ENCODE results near the gene KLK11.
"Not testable (repeated sequence)": the region's sequence is repeated elsewhere in the genome, so short reads cannot be mapped to it uniquely, and the experiment has no call there.

Gene KLK11

GRCh38 chr19:51002089-51002532 is 24.3 kb downstream of the KLK11 start:
- no peaks in the 10 kb centered on the region for H3K9me3 Mint-ChIP-seq
- H3K36me3 Mint-ChIP-seq: no peaks in the 10 kb centered on the region
- DNase-seq (ENCODE audit: low spot score in 2 of 2) (no peak), ATAC-seq (no peak)
- no peak overlapping the region for H3K4me3 Mint-ChIP-seq
- H3K27ac Mint-ChIP-seq: no peak overlapping the region
- no peaks in the 10 kb centered on the region for H3K4me1 Mint-ChIP-seq

GRCh38 chr19:51001515-51001914 is 24.9 kb downstream of the KLK11 start, which contains the start of gene KLK8:
KLK8 (minus strand) TSS chr19:51001604; CDS start chr19:51001167, 437 bp downstream.
- DNase-seq (ENCODE audit: low spot score in 2 of 2) (no peak), ATAC-seq (no peak)
- H3K36me3 Mint-ChIP-seq: no peaks in the 10 kb centered on the region

GRCh38 chr19:51000981-51001380 is 25.4 kb downstream of the KLK11 start:
- DNase-seq (ENCODE audit: low spot score in 2 of 2) (no peak), ATAC-seq (no peak)
- H3K27ac Mint-ChIP-seq: no peak overlapping the region

More at GRCh38 chr19:51001515-51001914, 24.9 kb downstream of the KLK11 start, which contains the start of gene KLK8:
- Mint-ChIP-seq H3K4me3 (no peak within 1 kb of the TSS), H3K9me3 (no peaks in the 10 kb centered on the region), H3K4me1 (no peaks in the 10 kb centered on the region), H3K27ac (no peak within 1 kb of the TSS)

GRCh38 chr19:51000426-51000825 is 26.0 kb downstream of the KLK11 start:
- ATAC-seq (no peak), DNase-seq (ENCODE audit: low spot score in 2 of 2) (no peak)
- H3K9me3 Mint-ChIP-seq: no peaks in the 10 kb centered on the region
- no peaks in the 10 kb centered on the region for H3K36me3 Mint-ChIP-seq
- no peak overlapping the region for H3K4me3 Mint-ChIP-seq
- no peak overlapping the region for H3K27ac Mint-ChIP-seq
- no peaks in the 10 kb centered on the region for H3K4me1 Mint-ChIP-seq

More at GRCh38 chr19:51000981-51001380, 25.4 kb downstream of the KLK11 start:
- H3K4me3 Mint-ChIP-seq: no peak overlapping the region
- no peaks in the 10 kb centered on the region for H3K36me3 Mint-ChIP-seq
- no peaks in the 10 kb centered on the region for H3K9me3 Mint-ChIP-seq
- no peaks in the 10 kb centered on the region for H3K4me1 Mint-ChIP-seq

- H3K27ac Mint-ChIP-seq: no peak overlapping the region
- no peak overlapping the region for H3K4me3 Mint-ChIP-seq
- ATAC-seq (no peak), DNase-seq (ENCODE audit: low spot score in 2 of 2) (no peak)
- no peaks in the 10 kb centered on the region for H3K36me3 Mint-ChIP-seq
- no peaks in the 10 kb centered on the region for H3K9me3 Mint-ChIP-seq
- H3K4me1 Mint-ChIP-seq: no peaks in the 10 kb centered on the region
Measured at GRCh38 chr19:50998686-50999085, 27.7 kb downstream of the KLK11 start.

- Mint-ChIP-seq H3K4me3 (no peak overlapping the region), H3K9me3 (no peaks in the 10 kb centered on the region), H3K4me1 (no peaks in the 10 kb centered on the region), H3K27ac (no peak overlapping the region), H3K36me3 (no peaks in the 10 kb centered on the region)
- no peak for ATAC-seq
- DNase-seq (ENCODE audit: low spot score in 2 of 2): no peak
Measured at GRCh38 chr19:50998061-50998460, 28.4 kb downstream of the KLK11 start.

GRCh38 chr19:50994129-50994528 is 32.3 kb downstream of the KLK11 start:
- ATAC-seq (no peak), DNase-seq (ENCODE audit: low spot score in 2 of 2) (no peak)
- Mint-ChIP-seq H3K4me1 (no peaks in the 10 kb centered on the region), H3K4me3 (no peak overlapping the region), H3K36me3 (no peaks in the 10 kb centered on the region), H3K9me3 (no peaks in the 10 kb centered on the region), H3K27ac (no peak overlapping the region)

GRCh38 chr19:50992666-50993035 is 33.8 kb downstream of the KLK11 start:
- Mint-ChIP-seq H3K4me3 (no peak overlapping the region), H3K36me3 (no peaks in the 10 kb centered on the region), H3K9me3 (no peaks in the 10 kb centered on the region), H3K27ac (no peak overlapping the region), H3K4me1 (no peaks in the 10 kb centered on the region)
- ATAC-seq (no peak), DNase-seq (ENCODE audit: low spot score in 2 of 2) (no peak)

GRCh38 chr19:50984416-50984815 is 42.0 kb downstream of the KLK11 start:
- H3K36me3 Mint-ChIP-seq; H3K4me3 Mint-ChIP-seq; DNase-seq (ENCODE audit: low spot score in 2 of 2); H3K27ac Mint-ChIP-seq; H3K4me1 Mint-ChIP-seq; ATAC-seq; H3K9me3 Mint-ChIP-seq: not testable (repeated sequence)

GRCh38 chr19:50983625-50984292 is 42.7 kb downstream of the KLK11 start, which contains the start of gene KLK7:
KLK7 (minus strand) TSS chr19:50983917; CDS start chr19:50982399, 1,518 bp downstream.
- Mint-ChIP-seq H3K4me3 (no peak within 1 kb of the TSS), H3K27ac (no peak within 1 kb of the TSS), H3K9me3 (no peaks in the 10 kb centered on the region), H3K4me1 (no peaks in the 10 kb centered on the region), H3K36me3 (no peaks in the 10 kb centered on the region)
- no peak for ATAC-seq
- no peak for DNase-seq (ENCODE audit: low spot score in 2 of 2)

- no peaks in the 10 kb centered on the region for H3K36me3 Mint-ChIP-seq
- ATAC-seq: no peak
- no peaks in the 10 kb centered on the region for H3K4me1 Mint-ChIP-seq
- H3K9me3 Mint-ChIP-seq: no peaks in the 10 kb centered on the region
- H3K27ac Mint-ChIP-seq: no peak overlapping the region
- no peak overlapping the region for H3K4me3 Mint-ChIP-seq
- DNase-seq (ENCODE audit: low spot score in 2 of 2): no peak
Measured at GRCh38 chr19:50982186-50982585, 44.2 kb downstream of the KLK11 start.

GRCh38 chr19:50981587-50982146 is 44.7 kb downstream of the KLK11 start:
- H3K4me3 Mint-ChIP-seq: no peak overlapping the region
- ATAC-seq (peak; percentile 47), DNase-seq (ENCODE audit: low spot score in 2 of 2) (no peak)
- no peaks in the 10 kb centered on the region for H3K4me1 Mint-ChIP-seq
- no peaks in the 10 kb centered on the region for H3K9me3 Mint-ChIP-seq
- H3K36me3 Mint-ChIP-seq: no peaks in the 10 kb centered on the region
- H3K27ac Mint-ChIP-seq: no peak overlapping the region

- no peak for DNase-seq (ENCODE audit: low spot score in 2 of 2)
- H3K4me3 Mint-ChIP-seq: no peak overlapping the region
- no peaks in the 10 kb centered on the region for H3K4me1 Mint-ChIP-seq
- no peak for ATAC-seq
- no peaks in the 10 kb centered on the region for H3K9me3 Mint-ChIP-seq
- H3K27ac Mint-ChIP-seq: no peak overlapping the region
- H3K36me3 Mint-ChIP-seq: no peaks in the 10 kb centered on the region
Measured at GRCh38 chr19:50980208-50980607, 46.2 kb downstream of the KLK11 start.

- Mint-ChIP-seq H3K9me3 (no peaks in the 10 kb centered on the region), H3K4me1 (no peaks in the 10 kb centered on the region)
Measured at GRCh38 chr19:50979758-50980157, 46.7 kb downstream of the KLK11 start.

GRCh38 chr19:50978772-50979390 is 47.5 kb downstream of the KLK11 start:
- Mint-ChIP-seq H3K4me3 (no peak overlapping the region), H3K36me3 (no peaks in the 10 kb centered on the region), H3K4me1 (no peaks in the 10 kb centered on the region), H3K9me3 (no peaks in the 10 kb centered on the region), H3K27ac (no peak overlapping the region)
- no peak for ATAC-seq
- no peak for DNase-seq (ENCODE audit: low spot score in 2 of 2)

More at GRCh38 chr19:50979758-50980157, 46.7 kb downstream of the KLK11 start:
- DNase-seq (ENCODE audit: low spot score in 2 of 2) (no peak), ATAC-seq (no peak)
- no peak overlapping the region for H3K4me3 Mint-ChIP-seq
- no peak overlapping the region for H3K27ac Mint-ChIP-seq
- H3K36me3 Mint-ChIP-seq: no peaks in the 10 kb centered on the region

GRCh38 chr19:50977626-50978025 is 48.8 kb downstream of the KLK11 start:
- no peaks in the 10 kb centered on the region for H3K9me3 Mint-ChIP-seq
- H3K4me1 Mint-ChIP-seq: no peaks in the 10 kb centered on the region
- no peaks in the 10 kb centered on the region for H3K36me3 Mint-ChIP-seq
- no peak for DNase-seq (ENCODE audit: low spot score in 2 of 2)
- ATAC-seq: no peak
- H3K4me3 Mint-ChIP-seq: no peak overlapping the region
- H3K27ac Mint-ChIP-seq: no peak overlapping the region

Measured in stimulated activated effector memory CD8-positive, alpha-beta T cell treated with anti-CD3 and anti-CD28 coated beads, Interleukin-12 subunit alpha, Interleukin-12 subunit beta, amount 100 ng/mL, for 72 hours (primary cell).